Sciatic nerve (tissue), 2 donors: ENCODE results near the gene TUBD1. TPM values are rescaled to one million over a fixed set of nuclear protein-coding genes. Genes with fewer than 3 reads are reported as not detected.
A peak's percentile ranks its signal among the peaks of the same experiment; 100 is the strongest.
"Not testable (repeated sequence)": the region's sequence is repeated elsewhere in the genome, so short reads cannot be mapped to it uniquely, and the experiment has no call there.

Experiments
- ATAC-seq: fragments of 200-7000 bp; cut with Tn5 transposase; one replicate; pipeline ENCODE4 v1.9.1; 2020; ENCODE audit warnings: mild to moderate bottlenecking, moderate library complexity
- DNase-seq: peaks from one replicate; pipeline ENCODE4 v3.0.0-alpha.2; 2020; ENCODE audit warnings: low spot score
- intact Hi-C: fragments of 100-400 bp; cut with DNase I; formaldehyde crosslinking; loops from one replicate; pipeline ENCODE4 v1.14.2; 2022
- total RNA-seq: library from RNA; stranded (reverse); fragmentation: NEBNext Ultra II Directional; extraction: Animal tissue kit (Norgen Biotek cat#: 25700); gene quantifications from one replicate; pipeline ENCODE4 v1.2.1, GENCODE V29; 2021
- donor health status: DM: no; HTN: no; CAD: no.
- donor health status: DM: no; HTN: no; CAD: no.

The TUBD1 gene
- total RNA-seq, 1 donor from 2014 or later, result 12.6 TPM

DNA sequence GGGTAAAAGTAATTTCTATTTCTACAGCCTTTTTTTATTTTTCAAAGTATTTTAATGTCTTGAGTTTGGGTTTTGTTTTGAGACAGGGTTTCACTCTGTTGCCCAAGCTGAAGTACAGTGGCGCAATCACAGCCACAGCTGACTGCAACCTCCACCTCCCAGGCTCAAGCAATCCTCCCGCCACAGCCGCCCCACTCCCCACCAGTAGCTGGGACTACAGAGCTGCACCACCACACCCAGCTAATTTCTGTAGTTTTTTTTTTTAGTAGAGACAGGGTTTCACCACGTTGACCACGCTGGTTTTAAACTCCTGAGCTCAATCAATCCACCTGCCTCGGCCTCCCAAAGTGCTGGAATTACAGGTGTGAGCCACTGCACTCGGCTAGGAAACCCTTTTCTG lies 44.0 kb downstream of the TUBD1 start:
- intact Hi-C loops, result no loop called here
- DNase-seq, result peak; percentile 73
- ATAC-seq, result no peak

GRCh38 chr17:59848385-59848668 lies 44.4 kb downstream of the TUBD1 start:
- intact Hi-C loops, result no loop called here
- DNase-seq, result no peak
- ATAC-seq, result no peak

GRCh38 chr17:59846394-59847165 lies 46.2 kb downstream of the TUBD1 start:
- ATAC-seq, result peak; percentile 86
- intact Hi-C loops, result no loop called here
- DNase-seq, result peak; percentile 74

GRCh38 chr17:59845595-59846393 lies 46.9 kb downstream of the TUBD1 start:
- intact Hi-C loops, result no loop called here
- ATAC-seq (peak; percentile 66), DNase-seq (no peak)

- intact Hi-C loops, result no loop called here
- no peak for ATAC-seq
- no peak for DNase-seq
Measured at GRCh38 chr17:59844884-59845594, 47.7 kb downstream of the TUBD1 start.

DNA sequence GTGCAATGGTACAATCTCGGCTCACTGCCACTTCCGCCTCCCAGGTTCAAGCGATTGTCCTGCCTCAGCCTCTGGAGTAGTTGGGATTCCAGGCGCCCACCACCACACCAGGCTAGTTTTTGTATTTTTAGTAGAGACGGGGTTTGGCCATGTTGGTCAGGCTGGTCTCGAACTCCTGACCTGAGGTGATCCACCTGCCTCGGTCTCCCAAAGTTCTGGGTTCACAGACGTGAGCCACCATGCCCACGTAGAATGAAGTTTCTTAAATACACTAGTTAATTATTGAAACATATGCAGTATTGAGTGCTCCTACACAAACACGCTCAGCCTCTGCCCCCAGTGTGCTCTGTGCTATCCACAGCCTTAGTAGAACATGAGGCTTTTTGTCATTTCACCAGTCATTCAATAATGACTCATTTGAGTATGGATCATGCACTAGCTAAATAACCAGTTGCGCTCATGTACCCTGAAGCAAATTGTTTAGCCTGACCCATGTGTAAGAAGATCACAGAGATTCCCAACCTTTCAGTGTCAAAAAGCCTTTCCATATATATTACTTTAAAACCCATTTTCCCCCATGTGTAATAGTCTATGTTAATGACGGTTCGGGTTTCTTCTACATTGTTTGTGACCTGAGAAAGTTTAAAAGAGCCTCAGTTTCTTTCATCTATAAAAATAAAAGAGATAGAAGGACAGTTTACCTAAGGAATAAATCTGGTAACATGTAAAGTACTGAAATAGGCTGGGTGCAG lies 49.7 kb downstream of the TUBD1 start:
- intact Hi-C loops, result no loop called here
- DNase-seq, result peak; percentile 73
- ATAC-seq, result no peak

DNA sequence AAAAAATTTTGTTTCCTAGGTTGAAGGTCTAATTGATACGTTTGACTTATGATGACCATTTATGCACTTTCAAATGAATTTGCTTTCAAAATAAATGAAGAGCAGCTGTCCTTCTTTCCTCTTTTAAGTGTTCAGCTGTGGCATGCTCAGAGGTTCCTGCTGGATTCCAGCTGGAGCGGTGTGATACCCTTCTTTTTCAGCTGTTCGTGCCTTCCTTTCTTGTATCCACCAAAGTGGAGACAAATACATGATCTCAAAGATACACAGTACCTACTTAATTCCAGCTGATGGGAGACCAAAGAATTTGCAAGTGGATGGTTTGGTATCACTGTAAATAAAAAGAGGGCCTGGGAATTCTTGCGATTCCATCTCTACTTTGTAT lies 50.9 kb downstream of the TUBD1 start:
- intact Hi-C loops, ATAC-seq, DNase-seq: not testable (repeated sequence)

GRCh38 chr17:59841091-59841881 lies 51.5 kb downstream of the TUBD1 start:
- DNase-seq, ATAC-seq, intact Hi-C loops: not testable (repeated sequence)

- ATAC-seq, result no peak
- intact Hi-C loops, result no loop called here
Measured at GRCh38 chr17:59840329-59841090, 52.2 kb downstream of the TUBD1 start.

GRCh38 chr17:59839651-59840328 lies 53.0 kb downstream of the TUBD1 start:
- ATAC-seq (no peak), DNase-seq (no peak)
- intact Hi-C loops, result no loop called here

More at GRCh38 chr17:59840329-59841090, 52.2 kb downstream of the TUBD1 start:
- DNase-seq, result no peak

DNA sequence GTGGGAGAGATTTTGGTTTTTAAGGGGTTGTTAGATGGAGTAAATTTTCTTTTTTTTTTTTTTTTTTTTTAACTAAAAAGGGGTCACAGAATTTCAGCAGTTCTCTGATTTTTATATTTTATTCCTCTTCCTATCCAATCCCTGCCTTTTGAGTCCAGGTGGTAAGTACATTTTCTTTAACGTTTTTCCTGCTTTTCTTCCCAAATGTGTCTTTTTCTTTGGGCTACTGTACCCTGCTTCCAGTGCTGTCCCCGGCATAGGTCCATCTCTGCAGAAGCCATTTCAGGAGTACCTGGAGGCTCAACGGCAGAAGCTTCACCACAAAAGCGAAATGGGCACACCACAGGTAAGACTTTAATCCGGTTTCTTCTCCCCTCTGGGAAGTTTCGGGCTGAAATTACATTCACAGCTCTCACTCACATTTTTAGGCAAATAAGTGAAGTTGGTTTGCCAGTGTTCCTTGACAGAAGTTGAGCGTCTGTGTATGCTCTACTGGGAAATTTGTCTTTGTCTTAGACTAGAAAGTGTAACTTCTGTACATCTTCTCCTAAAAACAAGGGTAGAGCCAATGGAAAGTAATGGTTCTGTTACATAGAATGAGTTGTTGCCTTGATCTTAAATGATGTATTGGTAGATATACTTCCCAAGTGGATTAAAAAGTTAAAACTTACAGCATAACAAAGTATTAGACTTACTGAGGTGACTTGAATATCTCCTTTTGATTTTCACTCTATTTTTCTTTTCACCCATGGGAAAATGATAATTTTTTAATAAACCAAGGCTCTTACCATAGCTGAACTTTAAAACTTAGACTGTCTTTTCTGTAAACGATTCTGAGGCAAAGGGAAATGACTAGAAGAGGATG lies 54.5 kb downstream of the TUBD1 start:
- intact Hi-C loops, result no loop called here
- DNase-seq, result no peak
- no peak for ATAC-seq

DNA sequence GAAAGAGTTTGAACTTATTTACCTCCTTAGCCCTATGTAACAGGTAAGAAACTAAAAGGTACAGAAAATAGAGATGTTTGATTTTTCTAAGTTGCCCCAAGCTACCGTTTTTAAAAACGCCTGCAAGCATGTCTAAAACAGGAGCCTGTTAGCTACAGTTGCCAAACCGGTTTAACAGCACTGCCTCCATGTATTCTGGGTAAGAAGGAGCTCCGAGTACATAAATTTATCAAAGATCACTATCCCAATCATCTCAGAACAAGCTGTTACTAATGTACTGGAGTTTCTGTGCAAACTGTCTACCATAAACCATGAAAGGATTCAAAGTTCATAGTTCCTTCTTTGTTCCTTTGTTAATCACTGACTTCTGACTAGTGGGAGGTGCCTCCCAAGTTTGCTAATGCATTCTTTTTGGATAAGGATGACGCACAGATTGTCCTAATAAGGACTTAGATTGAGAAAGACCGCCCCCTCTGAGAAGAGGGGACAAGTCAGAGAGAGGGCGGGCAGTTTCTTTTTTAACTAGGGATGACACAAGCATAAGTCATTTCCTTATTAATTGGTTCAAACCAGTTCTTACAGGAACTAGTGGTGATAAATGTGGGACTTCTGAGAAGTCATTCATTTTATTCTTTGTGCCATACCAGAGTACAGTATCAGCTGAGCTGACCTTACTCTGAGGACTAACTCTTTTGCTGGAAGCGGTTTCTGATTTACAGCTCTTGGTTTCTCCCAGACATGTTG lies 55.3 kb downstream of the TUBD1 start:
- intact Hi-C loops, result no loop called here
- DNase-seq, result no peak
- peak; percentile 95 for ATAC-seq

- no peak for ATAC-seq
- intact Hi-C loops, result no loop called here
- no peak for DNase-seq
Measured at GRCh38 chr17:59832883-59833379, 59.8 kb downstream of the TUBD1 start.

DNA sequence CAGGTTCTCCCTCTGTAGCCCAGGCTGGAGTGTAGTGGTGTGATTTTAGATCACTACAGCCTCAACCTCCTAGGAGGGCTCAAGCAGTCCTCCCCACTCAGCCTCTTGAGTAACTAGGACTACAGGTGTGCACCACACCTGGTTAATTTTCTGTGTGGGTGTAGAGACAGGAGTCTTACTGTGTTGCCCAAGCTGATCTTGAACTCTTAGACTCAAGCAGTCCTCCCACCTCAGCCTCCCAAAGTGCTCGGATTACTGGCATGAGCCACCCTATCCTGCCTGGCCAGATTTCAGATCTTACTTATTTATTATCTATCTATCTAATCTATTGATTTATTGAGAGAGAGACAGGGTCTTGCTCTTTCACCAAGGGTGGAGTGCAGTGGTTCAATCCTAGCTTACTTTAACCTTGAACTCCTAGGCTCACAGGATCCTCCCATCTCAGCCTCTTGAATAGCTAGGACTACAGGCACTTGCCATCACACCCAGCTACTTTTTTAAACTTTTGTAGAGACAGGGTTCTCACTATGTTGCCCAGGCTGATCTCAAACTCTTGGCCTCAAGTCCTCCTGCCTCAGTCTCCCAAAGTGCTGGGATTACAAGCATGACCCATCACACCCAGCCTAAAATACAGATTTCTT lies 61.8 kb downstream of the TUBD1 start:
- ATAC-seq, result no peak
- DNase-seq, result no peak
- intact Hi-C loops, result no loop called here

DNA sequence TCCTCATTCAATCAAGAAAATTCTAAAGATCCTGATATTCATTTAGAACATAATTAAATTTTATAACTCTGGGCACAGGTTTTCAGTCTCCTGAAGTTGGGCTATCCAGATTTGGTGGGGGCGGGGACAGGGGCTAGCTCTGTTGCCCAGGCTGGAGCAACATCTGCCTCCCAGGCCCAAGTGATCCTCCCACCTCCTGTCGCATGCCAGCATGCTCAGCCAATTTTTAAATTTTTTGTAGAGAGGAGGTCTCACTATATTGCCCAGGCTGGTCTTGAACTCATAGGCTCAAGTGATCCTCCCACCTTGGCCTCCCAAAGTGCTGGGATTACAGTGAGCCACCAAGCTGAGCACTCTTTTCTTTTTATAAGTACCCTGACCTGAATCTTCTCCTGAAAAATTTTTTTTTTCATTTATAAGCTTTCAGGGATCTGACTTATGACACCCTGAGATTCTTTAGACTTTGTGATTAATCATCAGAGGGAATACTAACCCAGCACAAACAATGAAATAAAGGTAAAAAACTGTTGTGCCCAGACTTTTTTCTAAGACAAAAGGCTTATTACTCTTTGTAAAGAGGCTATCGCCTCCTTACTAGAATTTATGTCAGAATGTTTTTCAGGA lies 62.6 kb downstream of the TUBD1 start:
- intact Hi-C loops, result no loop called here

More for the DNA sequence above, 62.6 kb downstream of the TUBD1 start:
- ATAC-seq (no peak), DNase-seq (no peak)
